Mesothelial cell of epicardium (in vitro differentiated cells): ENCODE results near the gene CRYAA. TPM values are rescaled to one million over a fixed set of nuclear protein-coding genes. Genes with fewer than 3 reads are reported as not detected.
A peak's percentile ranks its signal among the peaks of the same experiment; 100 is the strongest.

ENCODE experiments used
- DNase-seq, 2 experiments: peaks; one replicate each; pipeline ENCODE4 v3.0.0; 2021; ENCODE audit warnings: low spot score in 2 of 2; ENCODE audit not compliant: unreplicated experiment in 2 of 2
- H3K27ac Mint-ChIP-seq: 2 replicates; pipeline ENCODE4 v1.8.0; 2021; ENCODE audit warnings: mixed read lengths
- H3K27me3 Mint-ChIP-seq: 2 replicates; pipeline ENCODE4 v1.8.0; 2021; ENCODE audit warnings: low read depth, mixed read lengths
- H3K36me3 Mint-ChIP-seq: 2 replicates; pipeline ENCODE4 v1.8.0; 2021; ENCODE audit warnings: mixed read lengths
- H3K4me1 Mint-ChIP-seq: 2 replicates; pipeline ENCODE4 v1.8.0; 2021; ENCODE audit warnings: mixed read lengths
- H3K4me3 Mint-ChIP-seq: 2 replicates; pipeline ENCODE4 v1.8.0; 2021; ENCODE audit warnings: mild to moderate bottlenecking, moderate library complexity, mixed read lengths
- H3K9me3 Mint-ChIP-seq: 2 replicates; pipeline ENCODE4 v1.8.0; 2021; ENCODE audit warnings: mixed read lengths
- CTCF ChIP-seq: fragments of 200-600 bp; sonication (generic); IDR thresholded peaks from one replicate; pipeline ENCODE4 v1.5.0; 2021; ENCODE audit warnings: antibody characterized with exemption; ENCODE audit not compliant: unreplicated experiment
- total RNA-seq: library from RNA; stranded (reverse); gene quantifications from 3 replicates; pipeline ENCODE4 v1.2.1, GENCODE V29; 2021

Gene CRYAA
- total RNA-seq, 1 donor from 2014 or later, result not detected

- Mint-ChIP-seq H3K4me1 (no peaks in the 10 kb centered on the region), H3K36me3 (no peaks in the 10 kb centered on the region), H3K27ac (no peak overlapping the region), H3K4me3 (no peak overlapping the region), H3K9me3 (no peaks in the 10 kb centered on the region), H3K27me3 (peaks cover 7% of the 10 kb centered on the region)
- peak in 1 of 2 experiments; percentile 36 for DNase-seq
- no peak for TF ChIP-seq CTCF
Measured at GRCh38 chr21:43208561-43209332, 39.9 kb downstream of the CRYAA start.

GRCh38 chr21:43209575-43210453, 41.0 kb downstream of the CRYAA start:
- Mint-ChIP-seq H3K4me3 (no peak overlapping the region), H3K4me1 (no peaks in the 10 kb centered on the region), H3K27ac (no peak overlapping the region), H3K36me3 (no peaks in the 10 kb centered on the region), H3K9me3 (no peaks in the 10 kb centered on the region), H3K27me3 (peaks cover 7% of the 10 kb centered on the region)
- TF ChIP-seq CTCF, result no peak
- DNase-seq, result peak in 1 of 2 experiments; percentile 35

- no peaks in the 10 kb centered on the region for H3K9me3 Mint-ChIP-seq
- peak in 1 of 2 experiments; percentile 25 for DNase-seq
- H3K4me3 Mint-ChIP-seq, result no peak overlapping the region
- no peak for TF ChIP-seq CTCF
- H3K27ac Mint-ChIP-seq, result peak overlapping the region; percentile 30
- no peaks in the 10 kb centered on the region for H3K4me1 Mint-ChIP-seq
- peaks cover 7% of the 10 kb centered on the region for H3K27me3 Mint-ChIP-seq
- no peaks in the 10 kb centered on the region for H3K36me3 Mint-ChIP-seq
Measured at GRCh38 chr21:43210454-43211071, 41.8 kb downstream of the CRYAA start.

GRCh38 chr21:43211072-43211759, 42.4 kb downstream of the CRYAA start:
- Mint-ChIP-seq H3K36me3 (no peaks in the 10 kb centered on the region), H3K4me1 (no peaks in the 10 kb centered on the region), H3K27ac (no peak overlapping the region), H3K27me3 (peaks cover 7% of the 10 kb centered on the region), H3K9me3 (no peaks in the 10 kb centered on the region), H3K4me3 (no peak overlapping the region)
- TF ChIP-seq CTCF, result no peak
- DNase-seq, result peak in 1 of 2 experiments; percentile 37

DNA sequence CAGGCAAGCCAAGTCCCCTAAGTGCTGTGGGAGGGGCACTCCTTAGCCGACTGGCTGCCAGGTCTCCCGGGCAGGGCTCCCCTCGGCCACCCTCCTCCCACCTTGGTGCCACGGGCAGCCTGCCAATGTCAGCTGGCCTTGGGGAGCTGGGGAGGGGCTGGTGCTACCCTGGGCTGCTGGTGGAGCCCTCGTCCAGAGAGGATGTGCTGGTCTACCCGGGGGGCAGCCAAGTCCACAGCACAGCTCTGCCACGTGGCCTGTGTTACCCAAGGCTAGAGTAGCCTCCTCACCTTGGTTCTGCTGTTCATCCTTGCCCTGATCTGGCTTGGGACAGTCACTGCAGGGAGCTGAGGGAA, 42.9 kb downstream of the CRYAA start:
- Mint-ChIP-seq H3K36me3 (no peaks in the 10 kb centered on the region), H3K4me1 (no peaks in the 10 kb centered on the region), H3K9me3 (no peaks in the 10 kb centered on the region), H3K4me3 (no peak overlapping the region), H3K27me3 (peaks cover 5% of the 10 kb centered on the region), H3K27ac (no peak overlapping the region)
- TF ChIP-seq CTCF, result no peak
- no peak for DNase-seq
